ENCODE data around the gene RNF111.
"Not testable (repeated sequence)": the region's sequence is repeated elsewhere in the genome, so short reads cannot be mapped to it uniquely, and the experiment has no call there.

RNF111 gene

DNA sequence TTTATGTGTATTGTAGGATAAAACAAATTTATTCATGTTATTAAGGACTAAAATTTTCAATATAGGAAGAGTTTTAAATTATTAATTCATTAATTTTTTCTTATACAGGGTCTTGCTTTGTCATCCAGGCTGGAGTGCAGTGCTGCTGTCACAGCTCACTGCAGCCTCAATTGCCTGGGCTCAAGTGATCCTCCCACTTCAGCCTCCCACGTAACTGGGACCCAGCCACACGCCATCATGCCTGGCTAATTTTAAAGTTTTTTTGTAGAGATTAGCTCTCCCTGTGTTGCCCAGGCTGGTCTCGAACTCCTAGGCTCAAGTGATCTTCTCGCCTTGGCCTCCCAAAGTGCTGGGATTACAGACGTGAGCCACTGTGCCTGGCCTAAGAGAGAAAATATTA lies 132.2 kb downstream of the RNF111 start:
- DNase-seq (ENCODE audit: low read depth, low spot score): no peak
- Histone ChIP-seq H3K27ac (no peak overlapping the region), H3K36me3 (ENCODE audit: insufficient read depth, low read length) (peaks cover 89% of the 10 kb centered on the region), H3K9me3 (ENCODE audit: low read depth, low read length) (no peaks in the 10 kb centered on the region), H3K9ac (ENCODE audit: insufficient read length) (no peak overlapping the region), H3K4me3 (no peak overlapping the region)
- TF ChIP-seq FOXP2 (optimal IDR thresholded peaks at IDR 0.05; ENCODE audit: control extremely low read depth, extremely low read length, insufficient read depth) (no peak), POLR2AphosphoS5 (IDR thresholded peaks at IDR 0.05; ENCODE audit: borderline replicate concordance, low read depth, low read length) (no peak)

DNA sequence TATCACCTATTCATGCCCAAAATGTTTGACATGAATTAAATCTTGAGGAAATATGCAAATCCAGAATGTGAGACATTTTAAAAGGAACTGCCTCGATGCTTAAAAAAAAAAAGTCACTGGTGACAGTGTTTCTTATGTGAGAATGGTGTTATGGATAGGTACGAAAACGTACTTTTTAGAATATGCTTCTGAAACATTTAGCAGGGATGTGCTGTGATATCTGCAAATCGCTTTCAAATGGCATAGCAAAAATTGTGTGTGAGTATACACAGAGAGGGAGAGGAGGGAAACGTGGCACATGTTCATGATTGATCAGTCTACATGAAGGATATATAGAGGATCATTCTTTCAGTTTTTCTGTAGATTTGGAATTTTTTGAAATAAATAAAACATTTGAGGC lies 133.5 kb downstream of the RNF111 start:
- Histone ChIP-seq H3K36me3 (ENCODE audit: insufficient read depth, low read length) (peaks cover 89% of the 10 kb centered on the region), H3K4me3 (no peak overlapping the region), H3K27ac (no peak overlapping the region), H3K9me3 (ENCODE audit: low read depth, low read length) (no peaks in the 10 kb centered on the region), H3K9ac (ENCODE audit: insufficient read length) (no peak overlapping the region)
- no peak for DNase-seq (ENCODE audit: low read depth, low spot score)
- TF ChIP-seq EZH2 (IDR thresholded peaks at IDR 0.05) (no peak), POLR2AphosphoS5 (IDR thresholded peaks at IDR 0.05; ENCODE audit: borderline replicate concordance, low read depth, low read length) (no peak), FOXP2 (optimal IDR thresholded peaks at IDR 0.05; ENCODE audit: control extremely low read depth, extremely low read length, insufficient read depth) (no peak)

DNA sequence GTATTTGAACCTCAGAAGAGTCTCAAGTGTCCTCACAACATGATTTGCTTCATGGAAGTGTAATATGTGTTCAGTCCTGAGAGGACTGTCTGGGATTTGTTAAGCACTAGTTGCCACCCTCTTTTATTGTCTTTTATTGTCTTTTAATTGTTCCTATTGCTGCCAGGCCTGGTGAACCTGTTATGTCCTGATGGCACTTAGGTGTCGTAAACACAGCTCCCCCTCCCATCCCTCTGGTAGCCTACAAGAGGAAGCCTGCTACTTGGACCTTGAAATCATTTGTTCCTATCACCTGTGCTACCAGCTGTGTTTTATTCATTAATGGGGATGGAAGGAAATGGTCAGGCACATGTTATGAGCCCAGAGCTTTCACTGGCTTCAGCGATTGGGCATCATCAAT lies 136.8 kb downstream of the RNF111 start:
- DNase-seq (ENCODE audit: low read depth, low spot score): no peak
- H3K4me3 ChIP-seq: no peak overlapping the region
- no peaks in the 10 kb centered on the region for H3K9me3 ChIP-seq (ENCODE audit: low read depth, low read length)
- H3K9ac ChIP-seq (ENCODE audit: insufficient read length): no peak overlapping the region
- TF ChIP-seq POLR2AphosphoS5 (IDR thresholded peaks at IDR 0.05; ENCODE audit: borderline replicate concordance, low read depth, low read length) (no peak), FOXP2 (optimal IDR thresholded peaks at IDR 0.05; ENCODE audit: control extremely low read depth, extremely low read length, insufficient read depth) (no peak)
- peaks cover 72% of the 10 kb centered on the region for H3K36me3 ChIP-seq (ENCODE audit: insufficient read depth, low read length)
- H3K27ac ChIP-seq: no peak overlapping the region

DNA sequence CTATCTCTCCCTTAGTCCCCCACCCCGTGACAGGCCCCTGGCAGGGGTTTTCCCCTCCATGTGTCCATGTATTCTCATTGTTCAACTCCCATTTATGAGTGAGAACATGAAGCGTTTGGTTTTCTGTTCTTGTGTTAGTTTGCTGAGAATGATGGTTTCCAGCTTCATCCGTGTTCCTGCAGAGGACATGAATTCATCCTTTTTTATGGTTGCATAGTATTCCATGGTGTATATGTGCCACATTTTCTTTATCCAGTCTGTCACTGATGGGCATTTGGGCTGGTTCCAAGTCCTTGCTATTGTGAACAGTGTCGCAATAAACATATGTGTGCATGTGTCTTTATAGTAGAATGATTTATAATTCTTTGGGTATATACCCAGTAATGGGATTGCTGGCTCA lies 138.2 kb downstream of the RNF111 start:
- not testable (repeated sequence) for DNase-seq (ENCODE audit: low read depth, low spot score); H3K27ac ChIP-seq

DNA sequence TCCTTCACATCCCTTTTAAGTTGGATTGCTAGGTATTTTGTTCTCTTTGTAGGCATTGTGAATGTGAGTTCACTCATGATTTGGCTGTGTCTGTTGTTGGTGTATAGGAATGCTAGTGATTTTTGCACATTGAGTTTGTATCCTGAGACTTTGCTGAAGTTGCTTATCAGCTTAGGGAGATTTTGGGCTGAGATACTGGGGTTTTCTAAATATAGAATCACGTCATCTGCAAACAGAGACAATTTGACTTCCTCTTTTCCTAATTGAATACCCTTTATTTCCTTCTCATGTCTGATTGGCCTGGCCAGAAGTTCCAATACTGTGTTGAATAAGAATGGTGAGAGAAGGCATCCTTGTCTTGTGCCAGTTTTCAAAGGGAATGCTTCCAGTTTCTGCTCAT lies 139.8 kb downstream of the RNF111 start:
- DNase-seq (ENCODE audit: low read depth, low spot score); H3K27ac ChIP-seq; H3K9ac ChIP-seq (ENCODE audit: insufficient read length); H3K9me3 ChIP-seq (ENCODE audit: low read depth, low read length); H3K4me3 ChIP-seq: not testable (repeated sequence)
- H3K36me3 ChIP-seq (ENCODE audit: insufficient read depth, low read length): peaks cover 82% of the 10 kb centered on the region

More for the DNA sequence above, 138.2 kb downstream of the RNF111 start:
- H3K36me3 ChIP-seq (ENCODE audit: insufficient read depth, low read length): peaks cover 74% of the 10 kb centered on the region
- H3K9me3 ChIP-seq (ENCODE audit: low read depth, low read length); H3K4me3 ChIP-seq; H3K9ac ChIP-seq (ENCODE audit: insufficient read length): not testable (repeated sequence)

DNA sequence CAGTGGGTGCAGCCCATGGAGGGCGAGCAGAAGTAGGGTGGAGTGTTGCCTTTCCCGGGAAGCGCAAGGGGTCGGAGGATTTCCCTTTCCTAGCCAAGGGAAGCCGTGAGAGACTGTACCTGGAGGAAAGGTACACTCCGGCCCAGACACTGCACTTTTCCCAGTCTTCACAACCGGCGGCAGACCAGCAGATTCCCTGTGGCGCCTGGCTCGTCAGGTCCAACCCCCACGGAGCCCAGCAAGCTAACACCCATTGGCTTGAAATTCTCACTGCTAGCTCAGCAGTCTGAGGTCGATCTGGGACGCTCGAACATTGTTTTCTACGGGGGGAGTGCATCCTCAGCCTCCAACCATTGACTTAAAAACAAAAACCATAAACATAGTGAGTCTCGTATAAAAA lies 144.0 kb downstream of the RNF111 start:
- no peaks in the 10 kb centered on the region for H3K9me3 ChIP-seq (ENCODE audit: low read depth, low read length)
- TF ChIP-seq POLR2AphosphoS5 (IDR thresholded peaks at IDR 0.05; ENCODE audit: borderline replicate concordance, low read depth, low read length) (no peak), EZH2 (IDR thresholded peaks at IDR 0.05) (no peak), FOXP2 (optimal IDR thresholded peaks at IDR 0.05; ENCODE audit: control extremely low read depth, extremely low read length, insufficient read depth) (no peak)
- peaks cover 73% of the 10 kb centered on the region for H3K36me3 ChIP-seq (ENCODE audit: insufficient read depth, low read length)
- no peak for DNase-seq (ENCODE audit: low read depth, low spot score)
- H3K27ac ChIP-seq: no peak overlapping the region
- no peak overlapping the region for H3K9ac ChIP-seq (ENCODE audit: insufficient read length)
- no peak overlapping the region for H3K4me3 ChIP-seq

DNA sequence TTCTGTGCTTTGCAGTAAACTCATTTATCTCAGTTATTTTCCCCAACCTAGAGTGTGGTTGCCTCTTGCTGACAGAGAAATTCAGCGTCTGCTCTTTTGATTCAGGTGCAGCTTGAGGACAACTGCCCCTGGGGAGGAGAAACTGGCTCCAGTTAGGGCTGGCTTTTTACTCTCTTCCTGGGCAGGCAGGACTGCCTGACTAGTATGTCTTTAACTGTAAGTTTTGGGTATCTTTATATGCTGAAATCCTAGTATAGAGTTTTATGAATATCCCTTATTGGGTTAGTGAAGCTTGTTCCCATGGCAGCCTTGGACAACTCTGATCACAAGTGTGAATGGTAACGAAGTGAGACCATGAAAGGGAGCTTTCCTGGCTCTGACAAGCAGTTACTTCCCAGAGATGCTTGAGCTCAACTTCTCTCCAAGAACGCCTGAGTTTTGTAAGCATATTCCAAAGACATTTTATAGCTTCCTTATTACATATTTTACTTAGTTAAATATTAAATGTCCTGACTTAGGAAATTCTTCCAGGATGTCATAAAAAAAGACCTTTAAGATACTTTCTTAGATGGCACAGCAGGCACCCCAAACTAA lies 144.6 kb downstream of the RNF111 start:
- Histone ChIP-seq H3K9ac (ENCODE audit: insufficient read length) (no peak overlapping the region), H3K9me3 (ENCODE audit: low read depth, low read length) (no peaks in the 10 kb centered on the region), H3K4me3 (no peak overlapping the region), H3K36me3 (ENCODE audit: insufficient read depth, low read length) (peaks cover 71% of the 10 kb centered on the region), H3K27ac (no peak overlapping the region)
- no peak for DNase-seq (ENCODE audit: low read depth, low spot score)
- TF ChIP-seq FOXP2 (optimal IDR thresholded peaks at IDR 0.05; ENCODE audit: control extremely low read depth, extremely low read length, insufficient read depth) (no peak), EZH2 (IDR thresholded peaks at IDR 0.05) (no peak), POLR2AphosphoS5 (IDR thresholded peaks at IDR 0.05; ENCODE audit: borderline replicate concordance, low read depth, low read length) (no peak)

DNA sequence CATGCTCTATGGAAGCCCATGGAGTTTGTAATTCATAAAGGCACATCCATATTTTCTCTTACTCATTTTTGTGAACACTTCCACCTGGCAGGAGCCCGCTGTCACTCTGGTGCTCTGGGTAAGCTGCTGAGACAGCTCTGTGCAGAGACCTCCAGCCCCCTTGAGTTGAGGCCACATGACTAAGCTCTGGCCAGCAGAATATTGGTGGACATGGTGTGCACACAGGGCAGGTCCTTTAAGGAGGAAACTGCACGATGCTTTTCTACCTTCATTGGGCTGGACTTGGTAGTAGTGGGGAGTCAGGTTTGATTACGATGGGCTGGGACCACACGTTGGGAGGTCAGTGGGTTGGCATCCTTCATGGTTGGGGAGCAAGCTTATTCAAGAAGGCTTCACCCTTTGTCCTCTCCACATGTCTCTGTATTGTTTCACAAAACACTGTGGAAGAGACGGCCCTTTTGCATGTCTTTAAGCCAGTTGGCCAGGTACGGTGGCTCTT lies 146.5 kb downstream of the RNF111 start:
- DNase-seq (ENCODE audit: low read depth, low spot score): no peak
- TF ChIP-seq POLR2AphosphoS5 (IDR thresholded peaks at IDR 0.05; ENCODE audit: borderline replicate concordance, low read depth, low read length) (no peak), FOXP2 (optimal IDR thresholded peaks at IDR 0.05; ENCODE audit: control extremely low read depth, extremely low read length, insufficient read depth) (no peak)
- no peak overlapping the region for H3K27ac ChIP-seq
- H3K9ac ChIP-seq (ENCODE audit: insufficient read length): no peak overlapping the region
- no peaks in the 10 kb centered on the region for H3K9me3 ChIP-seq (ENCODE audit: low read depth, low read length)
- H3K36me3 ChIP-seq (ENCODE audit: insufficient read depth, low read length): peaks cover 67% of the 10 kb centered on the region
- H3K4me3 ChIP-seq: no peak overlapping the region

DNA sequence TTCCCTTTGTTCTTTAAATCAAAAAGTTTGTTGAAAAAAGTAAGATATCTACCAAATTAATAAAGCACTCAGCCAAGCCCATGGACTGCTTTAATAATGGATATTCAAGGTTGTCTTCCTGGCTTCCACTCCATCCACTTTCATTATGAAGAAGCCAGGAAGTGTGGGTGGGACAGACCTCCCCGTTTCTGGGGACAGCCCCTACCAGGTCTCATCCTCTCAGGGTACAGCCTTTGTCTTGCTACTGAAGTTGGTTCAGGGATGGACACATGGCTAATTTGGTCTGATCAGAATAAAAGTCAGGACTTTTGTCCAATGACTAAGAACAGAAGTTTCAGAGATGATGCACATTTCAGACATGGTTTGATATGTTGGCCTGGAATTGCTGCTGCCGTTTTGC lies 150.1 kb downstream of the RNF111 start:
- Histone ChIP-seq H3K36me3 (ENCODE audit: insufficient read depth, low read length) (peaks cover 48% of the 10 kb centered on the region; the same call in 1 of the 2 replicates), H3K9ac (ENCODE audit: insufficient read length) (no peak overlapping the region), H3K4me3 (no peak overlapping the region), H3K9me3 (ENCODE audit: low read depth, low read length) (no peaks in the 10 kb centered on the region), H3K27ac (no peak overlapping the region)
- TF ChIP-seq POLR2AphosphoS5 (IDR thresholded peaks at IDR 0.05; ENCODE audit: borderline replicate concordance, low read depth, low read length) (no peak), FOXP2 (optimal IDR thresholded peaks at IDR 0.05; ENCODE audit: control extremely low read depth, extremely low read length, insufficient read depth) (no peak), EZH2 (IDR thresholded peaks at IDR 0.05) (no peak)
- DNase-seq (ENCODE audit: low read depth, low spot score): no peak
